GM23338 (cell line): ENCODE results near the gene ARID1B. TPM values are rescaled to one million over a fixed set of nuclear protein-coding genes. Genes with fewer than 3 reads are reported as not detected.

ENCODE experiments used
- ATAC-seq: fragments of 200-7000 bp; cut with Tn5 transposase; 3 replicates; pipeline ENCODE4 v1.9.1; 2020
- DNase-seq: peaks from one replicate; pipeline ENCODE4 v3.0.0-alpha.2; 2015; ENCODE audit warnings: low spot score
- H2AFZ ChIP-seq: fragments of 200-600 bp; sonication (generic); 2 replicates; pipeline ENCODE4 v1.8.0; 2016; ENCODE audit warnings: antibody characterized with exemption, mild to moderate bottlenecking, moderate library complexity
- H3F3A ChIP-seq: fragments of 200-600 bp; sonication (generic); replicated peaks from 2 replicates; pipeline ENCODE4 v1.8.0; 2017; ENCODE audit warnings: antibody characterized with exemption, mixed run types, low read depth
- H3K27ac ChIP-seq: fragments of 200-600 bp; sonication (generic); 2 replicates; pipeline ENCODE4 v1.6.1; 2016; ENCODE audit warnings: low read depth
- H3K27me3 ChIP-seq: fragments of 200-600 bp; sonication (generic); 2 replicates; pipeline ENCODE4 v1.8.0; 2016; ENCODE audit warnings: mild to moderate bottlenecking, mixed run types, moderate library complexity; ENCODE audit not compliant: insufficient read depth
- H3K36me3 ChIP-seq: fragments of 200-600 bp; sonication (generic); 2 replicates; pipeline ENCODE4 v1.8.0; 2016; ENCODE audit warnings: mild to moderate bottlenecking; ENCODE audit not compliant: insufficient read depth
- H3K4me1 ChIP-seq: fragments of 200-600 bp; sonication (generic); 2 replicates; pipeline ENCODE4 v1.8.0; 2016; ENCODE audit warnings: mild to moderate bottlenecking, moderate library complexity; ENCODE audit not compliant: insufficient read depth
- H3K4me2 ChIP-seq: fragments of 200-600 bp; sonication (generic); 2 replicates; pipeline ENCODE4 v1.7.1; 2017; ENCODE audit warnings: mixed run types
- H3K4me3 ChIP-seq: fragments of 200-600 bp; sonication (generic); 2 replicates; pipeline ENCODE4 v1.6.1; 2016; ENCODE audit warnings: mixed run types
- H3K79me2 ChIP-seq: fragments of 200-600 bp; sonication (generic); replicated peaks from 2 replicates; pipeline ENCODE4 v1.8.0; 2017; ENCODE audit warnings: mild to moderate bottlenecking; ENCODE audit not compliant: insufficient read depth
- H3K9me2 ChIP-seq: fragments of 200-600 bp; sonication (generic); 2 replicates; pipeline ENCODE4 v1.8.0; 2017; ENCODE audit not compliant: insufficient read depth
- H4K20me1 ChIP-seq: fragments of 200-600 bp; sonication (generic); replicated peaks from 2 replicates; pipeline ENCODE4 v1.8.0; 2017; ENCODE audit warnings: mild to moderate bottlenecking; ENCODE audit not compliant: insufficient read depth
- H3K27ac Mint-ChIP-seq: 2 replicates; pipeline ENCODE4 v1.8.0; 2020; ENCODE audit warnings: inconsistent platforms, mild to moderate bottlenecking, moderate library complexity, mixed read lengths
- H3K27me3 Mint-ChIP-seq: 3 replicates; pipeline ENCODE4 v1.8.0; 2022; ENCODE audit warnings: low read depth, mild to moderate bottlenecking, moderate library complexity, mixed read lengths, inconsistent platforms; ENCODE audit not compliant: insufficient read depth, poor library complexity
- H3K36me3 Mint-ChIP-seq: 3 replicates; pipeline ENCODE4 v1.8.0; 2021; ENCODE audit warnings: low read depth, mild to moderate bottlenecking, inconsistent platforms, moderate library complexity, mixed read lengths
- H3K4me1 Mint-ChIP-seq: 3 replicates; pipeline ENCODE4 v1.8.0; 2020; ENCODE audit warnings: mild to moderate bottlenecking, inconsistent platforms, mixed read lengths
- H3K4me3 Mint-ChIP-seq: 3 replicates; pipeline ENCODE4 v1.8.0; 2021; ENCODE audit warnings: moderate library complexity, mild to moderate bottlenecking, inconsistent platforms, mixed read lengths
- H3K9me3 Mint-ChIP-seq: 3 replicates; pipeline ENCODE4 v1.8.0; 2020; ENCODE audit warnings: moderate library complexity, mild to moderate bottlenecking, inconsistent platforms, mixed read lengths
- CREB1 ChIP-seq: fragments of 250-450 bp; sonication (Bioruptor Pico); IDR thresholded peaks from 2 replicates; pipeline ENCODE4 v1.5.0; 2020; ENCODE audit warnings: low read depth, mild to moderate bottlenecking, moderate library complexity
- CTCF ChIP-seq, 2 experiments: fragments of 200-600 bp in 1 of 2; sonication (generic) in 1 of 2; conservative IDR thresholded peaks; 2 replicates each; pipeline versions ENCODE4 v1.5.1 to v1.6.1; 2016 to 2017; ENCODE audit warnings: antibody characterized with exemption in 2 of 2, low read depth in 2 of 2, mild to moderate bottlenecking in 2 of 2, moderate library complexity in 1 of 2
- EZH2 ChIP-seq: fragments of 200-600 bp; sonication (generic); IDR thresholded peaks from one replicate; pipeline ENCODE4 v1.8.0; 2017; ENCODE audit warnings: antibody characterized with exemption, mild to moderate bottlenecking, low read depth; ENCODE audit not compliant: unreplicated experiment
- EZH2phosphoT487 ChIP-seq: fragments of 200-600 bp; sonication (generic); IDR thresholded peaks from one replicate; pipeline ENCODE4 v1.8.1; 2018; ENCODE audit warnings: antibody characterized with exemption; ENCODE audit not compliant: unreplicated experiment
- JUNB ChIP-seq: IDR thresholded peaks from one replicate; pipeline ENCODE4 v1.6.1; 2016; ENCODE audit warnings: antibody characterized with exemption; ENCODE audit not compliant: unreplicated experiment
- NANOG ChIP-seq: IDR thresholded peaks from 2 replicates; pipeline ENCODE4 v1.6.1; 2016; ENCODE audit warnings: antibody characterized with exemption, borderline replicate concordance
- POLR2AphosphoS5 ChIP-seq: IDR thresholded peaks from 2 replicates; pipeline ENCODE4 v1.6.1; 2016; ENCODE audit warnings: antibody characterized with exemption, low read depth
- REST ChIP-seq: IDR thresholded peaks from one replicate; pipeline ENCODE4 v1.6.1; 2018; ENCODE audit warnings: antibody characterized with exemption; ENCODE audit not compliant: unreplicated experiment
- STAT1 ChIP-seq: IDR thresholded peaks from one replicate; pipeline ENCODE4 v1.6.1; 2016; ENCODE audit warnings: antibody characterized with exemption; ENCODE audit not compliant: unreplicated experiment
- ZNF114 ChIP-seq: fragments of 250-450 bp; sonication (Bioruptor Pico); IDR thresholded peaks from 2 replicates; pipeline ENCODE4 v1.5.0; 2020; ENCODE audit warnings: mild to moderate bottlenecking, moderate library complexity
- ZNF331 ChIP-seq: fragments of 250-450 bp; sonication (Bioruptor Pico); IDR thresholded peaks from 2 replicates; pipeline ENCODE4 v1.5.0; 2020; ENCODE audit warnings: low read depth, mild to moderate bottlenecking, moderate library complexity
- polyA plus RNA-seq: library from polyadenylated mRNA; unstranded; fragments of >200 nt; fragmentation: Nextera tagmentation; extraction: Ambion mirVana; gene quantifications from 2 replicates; pipeline ENCODE4 v1.2.1, GENCODE V29; 2016
- total RNA-seq: library from RNA; depleted of rRNA; stranded (reverse); fragments of >200 nt; shearing (Covaris generic); gene quantifications from 2 replicates; pipeline ENCODE4 v1.2.3, GENCODE V29; 2014
- TF ChIP-seq, protein P1 (sequence below): fragments of 250-450 bp; sonication (Bioruptor Pico); IDR thresholded peaks from 2 replicates; pipeline ENCODE4 v1.5.0; 2020; ENCODE audit warnings: mild to moderate bottlenecking, moderate library complexity
- TF ChIP-seq, protein P2 (sequence below): IDR thresholded peaks from 2 replicates; pipeline ENCODE4 v1.6.1; 2016; ENCODE audit warnings: antibody characterized with exemption

ARID1B gene
- total and polyA plus RNA-seq, 2 experiments from 2014 or later: 59.3 to 72.2 TPM

- 0 out of 2 replicates have a peak overlapping the region, but pooled peaks have one; percentile 19 for H3K27ac Mint-ChIP-seq
- H3K27me3 ChIP-seq: no peaks in the 10 kb centered on the region
Observed at GRCh38 chr6:156881687-156882629, 104.8 kb downstream of the ARID1B start.

More at GRCh38 chr6:156881687-156882629, 104.8 kb downstream of the ARID1B start:
- Histone ChIP-seq H3K4me2 (no peak overlapping the region), H3F3A (no peaks in the 10 kb centered on the region), H3K9me2 (no peaks in the 10 kb centered on the region), H3K79me2 (peaks cover 100% of the 10 kb centered on the region), H4K20me1 (peaks cover 29% of the 10 kb centered on the region), H2AFZ (no peak overlapping the region), H3K4me3 (no peak overlapping the region), H3K4me1 (peaks cover 70% of the 10 kb centered on the region), H3K36me3 (no peaks in the 10 kb centered on the region), H3K27ac (no peak overlapping the region)
- Mint-ChIP-seq H3K4me1 (peaks cover 77% of the 10 kb centered on the region), H3K4me3 (no peak overlapping the region), H3K27me3 (peaks cover 11% of the 10 kb centered on the region), H3K36me3 (peaks cover 3% of the 10 kb centered on the region; the same call in 1 of the 3 replicates), H3K9me3 (no peaks in the 10 kb centered on the region)
- TF ChIP-seq, protein P1, sequence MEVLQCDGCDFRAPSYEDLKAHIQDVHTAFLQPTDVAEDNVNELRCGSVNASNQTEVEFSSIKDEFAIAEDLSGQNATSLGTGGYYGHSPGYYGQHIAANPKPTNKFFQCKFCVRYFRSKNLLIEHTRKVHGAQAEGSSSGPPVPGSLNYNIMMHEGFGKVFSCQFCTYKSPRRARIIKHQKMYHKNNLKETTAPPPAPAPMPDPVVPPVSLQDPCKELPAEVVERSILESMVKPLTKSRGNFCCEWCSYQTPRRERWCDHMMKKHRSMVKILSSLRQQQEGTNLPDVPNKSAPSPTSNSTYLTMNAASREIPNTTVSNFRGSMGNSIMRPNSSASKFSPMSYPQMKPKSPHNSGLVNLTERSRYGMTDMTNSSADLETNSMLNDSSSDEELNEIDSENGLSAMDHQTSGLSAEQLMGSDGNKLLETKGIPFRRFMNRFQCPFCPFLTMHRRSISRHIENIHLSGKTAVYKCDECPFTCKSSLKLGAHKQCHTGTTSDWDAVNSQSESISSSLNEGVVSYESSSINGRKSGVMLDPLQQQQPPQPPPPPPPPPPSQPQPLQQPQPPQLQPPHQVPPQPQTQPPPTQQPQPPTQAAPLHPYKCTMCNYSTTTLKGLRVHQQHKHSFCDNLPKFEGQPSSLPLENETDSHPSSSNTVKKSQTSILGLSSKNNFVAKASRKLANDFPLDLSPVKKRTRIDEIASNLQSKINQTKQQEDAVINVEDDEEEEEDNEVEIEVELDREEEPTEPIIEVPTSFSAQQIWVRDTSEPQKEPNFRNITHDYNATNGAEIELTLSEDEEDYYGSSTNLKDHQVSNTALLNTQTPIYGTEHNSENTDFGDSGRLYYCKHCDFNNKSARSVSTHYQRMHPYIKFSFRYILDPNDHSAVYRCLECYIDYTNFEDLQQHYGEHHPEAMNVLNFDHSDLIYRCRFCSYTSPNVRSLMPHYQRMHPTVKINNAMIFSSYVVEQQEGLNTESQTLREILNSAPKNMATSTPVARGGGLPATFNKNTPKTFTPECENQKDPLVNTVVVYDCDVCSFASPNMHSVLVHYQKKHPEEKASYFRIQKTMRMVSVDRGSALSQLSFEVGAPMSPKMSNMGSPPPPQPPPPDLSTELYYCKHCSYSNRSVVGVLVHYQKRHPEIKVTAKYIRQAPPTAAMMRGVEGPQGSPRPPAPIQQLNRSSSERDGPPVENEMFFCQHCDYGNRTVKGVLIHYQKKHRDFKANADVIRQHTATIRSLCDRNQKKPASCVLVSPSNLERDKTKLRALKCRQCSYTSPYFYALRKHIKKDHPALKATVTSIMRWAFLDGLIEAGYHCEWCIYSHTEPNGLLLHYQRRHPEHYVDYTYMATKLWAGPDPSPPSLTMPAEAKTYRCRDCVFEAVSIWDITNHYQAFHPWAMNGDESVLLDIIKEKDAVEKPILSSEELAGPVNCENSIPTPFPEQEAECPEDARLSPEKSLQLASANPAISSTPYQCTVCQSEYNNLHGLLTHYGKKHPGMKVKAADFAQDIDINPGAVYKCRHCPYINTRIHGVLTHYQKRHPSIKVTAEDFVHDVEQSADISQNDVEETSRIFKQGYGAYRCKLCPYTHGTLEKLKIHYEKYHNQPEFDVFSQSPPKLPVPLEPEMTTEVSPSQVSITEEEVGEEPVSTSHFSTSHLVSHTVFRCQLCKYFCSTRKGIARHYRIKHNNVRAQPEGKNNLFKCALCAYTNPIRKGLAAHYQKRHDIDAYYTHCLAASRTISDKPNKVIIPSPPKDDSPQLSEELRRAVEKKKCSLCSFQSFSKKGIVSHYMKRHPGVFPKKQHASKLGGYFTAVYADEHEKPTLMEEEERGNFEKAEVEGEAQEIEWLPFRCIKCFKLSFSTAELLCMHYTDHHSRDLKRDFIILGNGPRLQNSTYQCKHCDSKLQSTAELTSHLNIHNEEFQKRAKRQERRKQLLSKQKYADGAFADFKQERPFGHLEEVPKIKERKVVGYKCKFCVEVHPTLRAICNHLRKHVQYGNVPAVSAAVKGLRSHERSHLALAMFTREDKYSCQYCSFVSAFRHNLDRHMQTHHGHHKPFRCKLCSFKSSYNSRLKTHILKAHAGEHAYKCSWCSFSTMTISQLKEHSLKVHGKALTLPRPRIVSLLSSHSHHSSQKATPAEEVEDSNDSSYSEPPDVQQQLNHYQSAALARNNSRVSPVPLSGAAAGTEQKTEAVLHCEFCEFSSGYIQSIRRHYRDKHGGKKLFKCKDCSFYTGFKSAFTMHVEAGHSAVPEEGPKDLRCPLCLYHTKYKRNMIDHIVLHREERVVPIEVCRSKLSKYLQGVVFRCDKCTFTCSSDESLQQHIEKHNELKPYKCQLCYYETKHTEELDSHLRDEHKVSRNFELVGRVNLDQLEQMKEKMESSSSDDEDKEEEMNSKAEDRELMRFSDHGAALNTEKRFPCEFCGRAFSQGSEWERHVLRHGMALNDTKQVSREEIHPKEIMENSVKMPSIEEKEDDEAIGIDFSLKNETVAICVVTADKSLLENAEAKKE (CRISPR knock-in tag): no peak
- TF ChIP-seq ZNF114 (CRISPR knock-in tag): no peak
- no peak for TF ChIP-seq JUNB
- TF ChIP-seq CTCF (conservative IDR thresholded peaks at IDR 0.05; ENCODE audit: low read depth in 2 of 2): no peak
- no peak for TF ChIP-seq STAT1
- TF ChIP-seq, protein P2, sequence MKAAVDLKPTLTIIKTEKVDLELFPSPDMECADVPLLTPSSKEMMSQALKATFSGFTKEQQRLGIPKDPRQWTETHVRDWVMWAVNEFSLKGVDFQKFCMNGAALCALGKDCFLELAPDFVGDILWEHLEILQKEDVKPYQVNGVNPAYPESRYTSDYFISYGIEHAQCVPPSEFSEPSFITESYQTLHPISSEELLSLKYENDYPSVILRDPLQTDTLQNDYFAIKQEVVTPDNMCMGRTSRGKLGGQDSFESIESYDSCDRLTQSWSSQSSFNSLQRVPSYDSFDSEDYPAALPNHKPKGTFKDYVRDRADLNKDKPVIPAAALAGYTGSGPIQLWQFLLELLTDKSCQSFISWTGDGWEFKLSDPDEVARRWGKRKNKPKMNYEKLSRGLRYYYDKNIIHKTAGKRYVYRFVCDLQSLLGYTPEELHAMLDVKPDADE: no peak
- TF ChIP-seq POLR2AphosphoS5: no peak
- no peak for TF ChIP-seq REST
- TF ChIP-seq NANOG: no peak
- TF ChIP-seq CREB1 (CRISPR knock-in tag): no peak
- no peak for TF ChIP-seq EZH2
- no peak for TF ChIP-seq EZH2phosphoT487
- TF ChIP-seq ZNF331: no peak
- no peak for ATAC-seq
- no peak for DNase-seq
